ENCODE measurements around the gene PRKAA1.

GRCh38 chr5:40834849-40835787, 36.9 kb upstream of the PRKAA1 start, which contains the start of gene RPL37:
- TF ChIP-seq CTCF (IDR thresholded peaks at IDR 0.05) (peak in 1 of 6 experiments; percentile 6), POLR2A (IDR thresholded peaks at IDR 0.05) (peak; percentile 71 to 90)
